Nephron (organoid): ENCODE measurements around the gene CD55.

ENCODE experiments used
- H3K27ac Mint-ChIP-seq, 3 experiments: 2 replicates each; pipeline ENCODE4 v1.8.0; 2020; ENCODE audit warnings: mixed read lengths in 3 of 3, mild to moderate bottlenecking in 2 of 3, moderate library complexity in 1 of 3
- H3K27me3 Mint-ChIP-seq: 2 replicates; pipeline ENCODE4 v1.8.0; 2021; ENCODE audit warnings: low read depth, mild to moderate bottlenecking, moderate library complexity, mixed read lengths
- H3K36me3 Mint-ChIP-seq: 2 replicates; pipeline ENCODE4 v1.8.0; 2020; ENCODE audit warnings: low read depth, mixed read lengths
- H3K4me1 Mint-ChIP-seq: 2 replicates; pipeline ENCODE4 v1.8.0; 2020; ENCODE audit warnings: mixed read lengths
- H3K4me3 Mint-ChIP-seq, 3 experiments: 2 replicates each; pipeline ENCODE4 v1.8.0; 2020; ENCODE audit warnings: mild to moderate bottlenecking in 3 of 3, mixed read lengths in 3 of 3, moderate library complexity in 2 of 3
- H3K9me3 Mint-ChIP-seq: 2 replicates; pipeline ENCODE4 v1.8.0; 2020; ENCODE audit warnings: mixed read lengths
- CTCF ChIP-seq, 3 experiments: fragments of 200-600 bp; sonication (generic); IDR thresholded peaks; one replicate each; pipeline ENCODE4 v1.5.0; 2021; ENCODE audit warnings: antibody characterized with exemption in 3 of 3; ENCODE audit not compliant: unreplicated experiment in 3 of 3

Gene CD55

DNA sequence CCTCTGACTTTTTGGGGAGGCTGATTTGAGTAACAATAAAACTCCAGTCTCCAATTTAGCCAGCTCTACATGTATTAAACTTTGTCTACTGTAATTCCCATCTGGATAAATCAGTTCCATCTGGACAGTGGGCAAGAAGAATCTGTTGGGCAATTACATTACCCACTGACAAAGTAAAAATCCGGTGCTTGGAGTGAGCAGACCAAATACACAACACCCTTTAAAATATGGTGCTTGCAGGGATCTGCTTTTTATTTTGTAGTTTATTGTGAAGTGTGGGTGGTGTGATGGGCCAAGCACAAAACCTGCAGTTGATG lies 8.9 kb upstream of the CD55 start:
- no peak overlapping the region for H3K4me3 Mint-ChIP-seq
- H3K36me3 Mint-ChIP-seq = no peaks in the 10 kb centered on the region
- no peaks in the 10 kb centered on the region for H3K27me3 Mint-ChIP-seq
- peaks cover 10% of the 10 kb centered on the region for H3K4me1 Mint-ChIP-seq
- H3K27ac Mint-ChIP-seq = no peak overlapping the region
- H3K9me3 Mint-ChIP-seq = no peaks in the 10 kb centered on the region
- TF ChIP-seq CTCF (IDR thresholded peaks at IDR 0.05; ENCODE audit: unreplicated experiment in 3 of 3) = no peak

- Mint-ChIP-seq H3K27me3 (no peaks in the 10 kb centered on the region), H3K27ac (no peak overlapping the region), H3K36me3 (no peaks in the 10 kb centered on the region), H3K4me3 (no peak overlapping the region), H3K4me1 (peaks cover 10% of the 10 kb centered on the region), H3K9me3 (no peaks in the 10 kb centered on the region)
- no peak for TF ChIP-seq CTCF (IDR thresholded peaks at IDR 0.05; ENCODE audit: unreplicated experiment in 3 of 3)
These were observed 8.3 kb upstream of the CD55 start for GRCh38 chr1:207313131-207313530.

DNA sequence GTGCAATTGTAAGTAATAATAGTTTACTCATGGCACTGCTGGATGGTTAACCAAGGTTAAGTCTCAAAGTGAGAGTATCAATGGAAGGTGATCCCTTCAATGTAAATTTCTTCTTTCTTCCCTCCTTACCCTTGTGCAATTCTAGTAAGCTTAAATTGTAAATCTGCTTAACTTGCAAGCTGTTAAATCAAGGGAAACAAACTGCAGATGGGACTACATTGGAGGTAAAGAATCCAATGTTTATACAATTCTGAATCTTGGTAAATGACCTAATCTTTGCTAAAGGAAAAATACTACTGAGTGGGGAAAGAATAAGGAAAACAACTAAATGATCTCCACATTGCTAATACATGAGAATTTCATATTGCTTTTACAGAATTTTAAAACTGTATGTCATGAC lies 6.7 kb upstream of the CD55 start:
- no peak overlapping the region for H3K4me3 Mint-ChIP-seq
- peaks cover 4% of the 10 kb centered on the region for H3K4me1 Mint-ChIP-seq
- H3K9me3 Mint-ChIP-seq = no peaks in the 10 kb centered on the region
- no peak overlapping the region for H3K27ac Mint-ChIP-seq
- H3K27me3 Mint-ChIP-seq = no peaks in the 10 kb centered on the region
- no peaks in the 10 kb centered on the region for H3K36me3 Mint-ChIP-seq
- no peak for TF ChIP-seq CTCF (IDR thresholded peaks at IDR 0.05; ENCODE audit: unreplicated experiment in 3 of 3)

DNA sequence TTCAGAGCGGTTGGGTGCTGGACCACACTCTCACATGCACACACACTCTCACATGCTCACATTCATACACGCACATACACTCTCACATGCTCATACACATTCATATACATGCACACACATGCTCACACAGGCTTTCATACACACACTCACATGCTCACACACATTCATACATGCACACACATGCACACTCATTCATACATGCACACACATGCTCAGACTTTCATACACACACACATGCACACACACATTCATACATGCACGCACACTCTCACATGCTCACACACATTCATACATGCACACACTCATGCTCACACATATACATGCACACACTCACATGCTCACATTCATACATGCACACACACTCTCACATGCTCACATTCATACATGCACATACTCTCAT lies 6.0 kb upstream of the CD55 start:
- Mint-ChIP-seq H3K36me3 (no peaks in the 10 kb centered on the region), H3K27ac (no peak overlapping the region), H3K9me3 (no peaks in the 10 kb centered on the region), H3K27me3 (no peaks in the 10 kb centered on the region), H3K4me3 (no peak overlapping the region), H3K4me1 (no peaks in the 10 kb centered on the region)
- no peak for TF ChIP-seq CTCF (IDR thresholded peaks at IDR 0.05; ENCODE audit: unreplicated experiment in 3 of 3)

DNA sequence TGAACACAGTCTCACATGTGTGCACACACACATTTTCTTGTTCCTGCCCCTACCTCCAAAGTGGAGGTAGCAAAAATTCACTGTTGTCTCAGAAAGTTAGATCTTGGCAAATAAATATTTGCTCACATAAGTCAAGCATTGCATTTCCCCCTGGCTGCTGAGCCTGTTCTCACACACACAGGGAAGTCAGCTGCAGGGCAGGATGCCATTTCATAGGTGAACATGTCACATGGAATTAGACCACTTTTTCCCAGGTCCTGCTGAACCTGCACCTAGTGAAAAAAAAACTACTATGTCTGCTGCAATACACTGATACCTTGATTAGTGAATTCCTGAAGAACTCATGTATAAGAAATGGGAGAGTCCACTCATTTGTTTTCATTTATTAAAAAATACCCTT lies 5.3 kb upstream of the CD55 start:
- H3K27ac Mint-ChIP-seq = no peak overlapping the region
- no peak for TF ChIP-seq CTCF (IDR thresholded peaks at IDR 0.05; ENCODE audit: unreplicated experiment in 3 of 3)
- H3K4me3 Mint-ChIP-seq = no peak overlapping the region
- peaks cover 4% of the 10 kb centered on the region for H3K27me3 Mint-ChIP-seq
- H3K4me1 Mint-ChIP-seq = peaks cover 4% of the 10 kb centered on the region
- H3K36me3 Mint-ChIP-seq = no peaks in the 10 kb centered on the region
- H3K9me3 Mint-ChIP-seq = no peaks in the 10 kb centered on the region

- H3K27me3 Mint-ChIP-seq = peaks cover 5% of the 10 kb centered on the region
- H3K27ac Mint-ChIP-seq = no peak overlapping the region
These were observed 4.7 kb upstream of the CD55 start for GRCh38 chr1:207316622-207317391.

More at GRCh38 chr1:207316622-207317391, 4.7 kb upstream of the CD55 start:
- Mint-ChIP-seq H3K4me1 (peaks cover 5% of the 10 kb centered on the region), H3K4me3 (no peak overlapping the region), H3K9me3 (no peaks in the 10 kb centered on the region), H3K36me3 (no peaks in the 10 kb centered on the region)
- no peak for TF ChIP-seq CTCF (IDR thresholded peaks at IDR 0.05; ENCODE audit: unreplicated experiment in 3 of 3)
